GM23338 (cell line): ENCODE measurements around the gene KRT32. TPM values are rescaled to one million over a fixed set of nuclear protein-coding genes. Genes with fewer than 3 reads are reported as not detected.

Experiments
- ATAC-seq: fragments of 200-7000 bp; cut with Tn5 transposase; 3 replicates; pipeline ENCODE4 v1.9.1; 2020
- DNase-seq: peaks from one replicate; pipeline ENCODE4 v3.0.0-alpha.2; 2015; ENCODE audit warnings: low spot score
- H2AFZ ChIP-seq: fragments of 200-600 bp; sonication (generic); 2 replicates; pipeline ENCODE4 v1.8.0; 2016; ENCODE audit warnings: antibody characterized with exemption, mild to moderate bottlenecking, moderate library complexity
- H3F3A ChIP-seq: fragments of 200-600 bp; sonication (generic); replicated peaks from 2 replicates; pipeline ENCODE4 v1.8.0; 2017; ENCODE audit warnings: antibody characterized with exemption, mixed run types, low read depth
- H3K27ac ChIP-seq: fragments of 200-600 bp; sonication (generic); 2 replicates; pipeline ENCODE4 v1.6.1; 2016; ENCODE audit warnings: low read depth
- H3K27me3 ChIP-seq: fragments of 200-600 bp; sonication (generic); 2 replicates; pipeline ENCODE4 v1.8.0; 2016; ENCODE audit warnings: mild to moderate bottlenecking, mixed run types, moderate library complexity; ENCODE audit not compliant: insufficient read depth
- H3K36me3 ChIP-seq: fragments of 200-600 bp; sonication (generic); 2 replicates; pipeline ENCODE4 v1.8.0; 2016; ENCODE audit warnings: mild to moderate bottlenecking; ENCODE audit not compliant: insufficient read depth
- H3K4me1 ChIP-seq: fragments of 200-600 bp; sonication (generic); 2 replicates; pipeline ENCODE4 v1.8.0; 2016; ENCODE audit warnings: mild to moderate bottlenecking, moderate library complexity; ENCODE audit not compliant: insufficient read depth
- H3K4me2 ChIP-seq: fragments of 200-600 bp; sonication (generic); 2 replicates; pipeline ENCODE4 v1.7.1; 2017; ENCODE audit warnings: mixed run types
- H3K4me3 ChIP-seq: fragments of 200-600 bp; sonication (generic); 2 replicates; pipeline ENCODE4 v1.6.1; 2016; ENCODE audit warnings: mixed run types
- H3K79me2 ChIP-seq: fragments of 200-600 bp; sonication (generic); replicated peaks from 2 replicates; pipeline ENCODE4 v1.8.0; 2017; ENCODE audit warnings: mild to moderate bottlenecking; ENCODE audit not compliant: insufficient read depth
- H3K9me2 ChIP-seq: fragments of 200-600 bp; sonication (generic); 2 replicates; pipeline ENCODE4 v1.8.0; 2017; ENCODE audit not compliant: insufficient read depth
- H4K20me1 ChIP-seq: fragments of 200-600 bp; sonication (generic); replicated peaks from 2 replicates; pipeline ENCODE4 v1.8.0; 2017; ENCODE audit warnings: mild to moderate bottlenecking; ENCODE audit not compliant: insufficient read depth
- H3K27ac Mint-ChIP-seq: 2 replicates; pipeline ENCODE4 v1.8.0; 2020; ENCODE audit warnings: inconsistent platforms, mild to moderate bottlenecking, moderate library complexity, mixed read lengths
- H3K27me3 Mint-ChIP-seq: 3 replicates; pipeline ENCODE4 v1.8.0; 2022; ENCODE audit warnings: low read depth, mild to moderate bottlenecking, moderate library complexity, mixed read lengths, inconsistent platforms; ENCODE audit not compliant: insufficient read depth, poor library complexity
- H3K36me3 Mint-ChIP-seq: 3 replicates; pipeline ENCODE4 v1.8.0; 2021; ENCODE audit warnings: low read depth, mild to moderate bottlenecking, inconsistent platforms, moderate library complexity, mixed read lengths
- H3K4me1 Mint-ChIP-seq: 3 replicates; pipeline ENCODE4 v1.8.0; 2020; ENCODE audit warnings: mild to moderate bottlenecking, inconsistent platforms, mixed read lengths
- H3K4me3 Mint-ChIP-seq: 3 replicates; pipeline ENCODE4 v1.8.0; 2021; ENCODE audit warnings: moderate library complexity, mild to moderate bottlenecking, inconsistent platforms, mixed read lengths
- H3K9me3 Mint-ChIP-seq: 3 replicates; pipeline ENCODE4 v1.8.0; 2020; ENCODE audit warnings: moderate library complexity, mild to moderate bottlenecking, inconsistent platforms, mixed read lengths
- CREB1 ChIP-seq: fragments of 250-450 bp; sonication (Bioruptor Pico); IDR thresholded peaks from 2 replicates; pipeline ENCODE4 v1.5.0; 2020; ENCODE audit warnings: low read depth, mild to moderate bottlenecking, moderate library complexity
- ETS1 ChIP-seq: IDR thresholded peaks from 2 replicates; pipeline ENCODE4 v1.6.1; 2016; ENCODE audit warnings: antibody characterized with exemption
- EZH2 ChIP-seq: fragments of 200-600 bp; sonication (generic); IDR thresholded peaks from one replicate; pipeline ENCODE4 v1.8.0; 2017; ENCODE audit warnings: antibody characterized with exemption, mild to moderate bottlenecking, low read depth; ENCODE audit not compliant: unreplicated experiment
- EZH2phosphoT487 ChIP-seq: fragments of 200-600 bp; sonication (generic); IDR thresholded peaks from one replicate; pipeline ENCODE4 v1.8.1; 2018; ENCODE audit warnings: antibody characterized with exemption; ENCODE audit not compliant: unreplicated experiment
- JUNB ChIP-seq: IDR thresholded peaks from one replicate; pipeline ENCODE4 v1.6.1; 2016; ENCODE audit warnings: antibody characterized with exemption; ENCODE audit not compliant: unreplicated experiment
- POLR2AphosphoS5 ChIP-seq: IDR thresholded peaks from 2 replicates; pipeline ENCODE4 v1.6.1; 2016; ENCODE audit warnings: antibody characterized with exemption, low read depth
- REST ChIP-seq: IDR thresholded peaks from one replicate; pipeline ENCODE4 v1.6.1; 2018; ENCODE audit warnings: antibody characterized with exemption; ENCODE audit not compliant: unreplicated experiment
- STAT1 ChIP-seq: IDR thresholded peaks from one replicate; pipeline ENCODE4 v1.6.1; 2016; ENCODE audit warnings: antibody characterized with exemption; ENCODE audit not compliant: unreplicated experiment
- ZNF114 ChIP-seq: fragments of 250-450 bp; sonication (Bioruptor Pico); IDR thresholded peaks from 2 replicates; pipeline ENCODE4 v1.5.0; 2020; ENCODE audit warnings: mild to moderate bottlenecking, moderate library complexity
- ZNF331 ChIP-seq: fragments of 250-450 bp; sonication (Bioruptor Pico); IDR thresholded peaks from 2 replicates; pipeline ENCODE4 v1.5.0; 2020; ENCODE audit warnings: low read depth, mild to moderate bottlenecking, moderate library complexity
- ZNF462 ChIP-seq: fragments of 250-450 bp; sonication (Bioruptor Pico); IDR thresholded peaks from 2 replicates; pipeline ENCODE4 v1.5.0; 2020; ENCODE audit warnings: mild to moderate bottlenecking, moderate library complexity
- polyA plus RNA-seq: library from polyadenylated mRNA; unstranded; fragments of >200 nt; fragmentation: Nextera tagmentation; extraction: Ambion mirVana; gene quantifications from 2 replicates; pipeline ENCODE4 v1.2.1, GENCODE V29; 2016
- total RNA-seq: library from RNA; depleted of rRNA; stranded (reverse); fragments of >200 nt; shearing (Covaris generic); gene quantifications from 2 replicates; pipeline ENCODE4 v1.2.3, GENCODE V29; 2014

KRT32 gene
- total and polyA plus RNA-seq, 2 experiments from 2014 or later: not detected

- Mint-ChIP-seq H3K9me3 (peaks cover 6% of the 10 kb centered on the region; the same call in 2 of the 3 replicates), H3K27me3 (peaks cover 5% of the 10 kb centered on the region), H3K36me3 (no peaks in the 10 kb centered on the region), H3K27ac (no peak overlapping the region), H3K4me3 (no peak overlapping the region), H3K4me1 (no peaks in the 10 kb centered on the region)
- Histone ChIP-seq H3K4me3 (no peak overlapping the region), H3K27me3 (no peaks in the 10 kb centered on the region), H3K27ac (no peak overlapping the region), H3K4me1 (no peaks in the 10 kb centered on the region), H3F3A (no peaks in the 10 kb centered on the region), H3K79me2 (no peaks in the 10 kb centered on the region), H2AFZ (no peak overlapping the region), H3K9me2 (0 out of 2 replicates have a peak, but pooled peaks cover 7% of the 10 kb centered on the region), H4K20me1 (no peaks in the 10 kb centered on the region), H3K36me3 (no peaks in the 10 kb centered on the region), H3K4me2 (no peak overlapping the region)
- no peak for ATAC-seq
- DNase-seq: no peak
- no peak for TF ChIP-seq ZNF331
- TF ChIP-seq JUNB: no peak
- TF ChIP-seq EZH2: no peak
- no peak for TF ChIP-seq ZNF114 (CRISPR knock-in tag)
- TF ChIP-seq STAT1: no peak
- no peak for TF ChIP-seq ETS1
- no peak for TF ChIP-seq CREB1
- TF ChIP-seq POLR2AphosphoS5: no peak
Measured at GRCh38 chr17:41463746-41464145, 3.4 kb downstream of the KRT32 start.

GRCh38 chr17:41462705-41463104 lies 4.5 kb downstream of the KRT32 start:
- no peaks in the 10 kb centered on the region for H3K79me2 ChIP-seq
- Mint-ChIP-seq H3K4me1 (no peaks in the 10 kb centered on the region), H3K36me3 (no peaks in the 10 kb centered on the region), H3K27ac (no peak overlapping the region), H3K27me3 (peaks cover 5% of the 10 kb centered on the region), H3K4me3 (no peak overlapping the region), H3K9me3 (peaks cover 2% of the 10 kb centered on the region; the same call in 1 of the 3 replicates)
- H3K9me2 ChIP-seq: 0 out of 2 replicates have a peak, but pooled peaks cover 7% of the 10 kb centered on the region
- H3K4me1 ChIP-seq: no peaks in the 10 kb centered on the region
- H3K4me2 ChIP-seq: no peak overlapping the region
- ATAC-seq (no peak), DNase-seq (no peak)
- no peaks in the 10 kb centered on the region for H3K27me3 ChIP-seq
- no peak overlapping the region for H3K4me3 ChIP-seq
- no peak overlapping the region for H3K27ac ChIP-seq
- no peaks in the 10 kb centered on the region for H3F3A ChIP-seq
- H3K36me3 ChIP-seq: no peaks in the 10 kb centered on the region
- H2AFZ ChIP-seq: no peak overlapping the region
- H4K20me1 ChIP-seq: no peaks in the 10 kb centered on the region
- TF ChIP-seq EZH2: no peak
- TF ChIP-seq REST: no peak
- TF ChIP-seq ZNF462 (CRISPR knock-in tag): no peak
- no peak for TF ChIP-seq STAT1
- TF ChIP-seq CREB1: no peak
- no peak for TF ChIP-seq ETS1
- TF ChIP-seq EZH2phosphoT487: no peak
